IPS-20b (cell line): ENCODE data around the gene TMEM237.

Source experiments
- H3K27ac ChIP-seq: one replicate; pipeline ENCODE4 v1.5.1; 2013; ENCODE audit warnings: low read length
- H3K27me3 ChIP-seq: 2 replicates; pipeline ENCODE4 v1.6.1; 2013; ENCODE audit warnings: mild to moderate bottlenecking, low read length, inconsistent platforms; ENCODE audit not compliant: insufficient read depth
- H3K36me3 ChIP-seq: 2 replicates; pipeline ENCODE4 v1.6.1; 2013; ENCODE audit warnings: low read depth, mild to moderate bottlenecking, inconsistent platforms, low read length, moderate library complexity; ENCODE audit not compliant: insufficient read depth
- H3K4me1 ChIP-seq: 2 replicates; pipeline ENCODE4 v1.6.1; 2013; ENCODE audit warnings: mild to moderate bottlenecking, control low read depth, inconsistent platforms, low read length, moderate library complexity; ENCODE audit not compliant: insufficient read depth
- H3K4me3 ChIP-seq: 2 replicates; pipeline ENCODE4 v1.5.1; 2013; ENCODE audit warnings: mild to moderate bottlenecking, low read length, inconsistent platforms
- H3K9ac ChIP-seq: 2 replicates; pipeline ENCODE4 v1.6.1; 2013; ENCODE audit warnings: low read depth, mild to moderate bottlenecking, inconsistent platforms, low read length, moderate library complexity
- H3K9me3 ChIP-seq: 2 replicates; pipeline ENCODE4 v1.6.1; 2013; ENCODE audit warnings: mild to moderate bottlenecking, low read depth, low read length, inconsistent platforms; ENCODE audit not compliant: insufficient read depth

The TMEM237 gene

GRCh38 chr2:201639205-201639604 is 4.1 kb downstream of the TMEM237 start:
- Histone ChIP-seq H3K9ac (no peak overlapping the region), H3K27ac (no peak overlapping the region), H3K9me3 (no peaks in the 10 kb centered on the region), H3K27me3 (0 out of 2 replicates have a peak, but pooled peaks cover 4% of the 10 kb centered on the region), H3K4me3 (no peak overlapping the region), H3K4me1 (peaks cover 8% of the 10 kb centered on the region), H3K36me3 (peaks cover 49% of the 10 kb centered on the region)

GRCh38 chr2:201638326-201638725 is 5.0 kb downstream of the TMEM237 start:
- Histone ChIP-seq H3K9me3 (no peaks in the 10 kb centered on the region), H3K36me3 (peaks cover 57% of the 10 kb centered on the region), H3K27me3 (no peaks in the 10 kb centered on the region), H3K9ac (no peak overlapping the region), H3K27ac (no peak overlapping the region), H3K4me3 (no peak overlapping the region), H3K4me1 (no peaks in the 10 kb centered on the region)

GRCh38 chr2:201633661-201634249 is 9.5 kb downstream of the TMEM237 start:
- H3K9ac ChIP-seq = no peak overlapping the region
- peaks cover 97% of the 10 kb centered on the region for H3K36me3 ChIP-seq
- no peak overlapping the region for H3K27ac ChIP-seq
- no peaks in the 10 kb centered on the region for H3K27me3 ChIP-seq
- no peaks in the 10 kb centered on the region for H3K4me1 ChIP-seq
- no peaks in the 10 kb centered on the region for H3K9me3 ChIP-seq
- H3K4me3 ChIP-seq = no peak overlapping the region

- Histone ChIP-seq H3K4me1 (no peaks in the 10 kb centered on the region), H3K36me3 (peaks cover 99% of the 10 kb centered on the region), H3K4me3 (no peak overlapping the region), H3K9ac (no peak overlapping the region), H3K9me3 (no peaks in the 10 kb centered on the region), H3K27me3 (no peaks in the 10 kb centered on the region), H3K27ac (no peak overlapping the region)
Measured at GRCh38 chr2:201631041-201631440, 12.3 kb downstream of the TMEM237 start.

- Histone ChIP-seq H3K9me3 (no peaks in the 10 kb centered on the region), H3K4me1 (no peaks in the 10 kb centered on the region), H3K27ac (no peak overlapping the region), H3K27me3 (no peaks in the 10 kb centered on the region), H3K9ac (no peak overlapping the region), H3K36me3 (peaks cover 99% of the 10 kb centered on the region), H3K4me3 (no peak overlapping the region)
Measured at GRCh38 chr2:201630577-201630976, 12.7 kb downstream of the TMEM237 start.

- Histone ChIP-seq H3K9ac (no peak overlapping the region), H3K27me3 (no peaks in the 10 kb centered on the region), H3K4me3 (no peak overlapping the region), H3K27ac (no peak overlapping the region), H3K36me3 (peaks cover 95% of the 10 kb centered on the region), H3K9me3 (no peaks in the 10 kb centered on the region), H3K4me1 (no peaks in the 10 kb centered on the region)
Measured at GRCh38 chr2:201628545-201628944, 14.8 kb downstream of the TMEM237 start.

GRCh38 chr2:201622306-201622970 is 20.9 kb downstream of the TMEM237 start:
- H3K27ac ChIP-seq = no peak overlapping the region
- peaks cover 51% of the 10 kb centered on the region for H3K36me3 ChIP-seq
- no peak overlapping the region for H3K4me3 ChIP-seq
- H3K9me3 ChIP-seq = no peaks in the 10 kb centered on the region
- no peaks in the 10 kb centered on the region for H3K4me1 ChIP-seq
- H3K27me3 ChIP-seq = no peaks in the 10 kb centered on the region
- H3K9ac ChIP-seq = no peak overlapping the region

GRCh38 chr2:201621293-201621999 is 21.9 kb downstream of the TMEM237 start:
- H3K36me3 ChIP-seq = peaks cover 41% of the 10 kb centered on the region
- H3K27me3 ChIP-seq = no peaks in the 10 kb centered on the region
- H3K27ac ChIP-seq = no peak overlapping the region
- no peak overlapping the region for H3K9ac ChIP-seq
- H3K4me3 ChIP-seq = no peak overlapping the region
- no peaks in the 10 kb centered on the region for H3K4me1 ChIP-seq
- H3K9me3 ChIP-seq = no peaks in the 10 kb centered on the region

- Histone ChIP-seq H3K4me1 (no peaks in the 10 kb centered on the region), H3K9me3 (no peaks in the 10 kb centered on the region), H3K36me3 (peaks cover 22% of the 10 kb centered on the region)
Measured at GRCh38 chr2:201618744-201619662, 24.3 kb downstream of the TMEM237 start.

GRCh38 chr2:201608021-201608420 is 35.3 kb downstream of the TMEM237 start:
- H3K9me3 ChIP-seq = peaks cover 12% of the 10 kb centered on the region
- H3K36me3 ChIP-seq = no peaks in the 10 kb centered on the region
- no peak overlapping the region for H3K27ac ChIP-seq
- no peaks in the 10 kb centered on the region for H3K27me3 ChIP-seq
- H3K9ac ChIP-seq = no peak overlapping the region
- H3K4me1 ChIP-seq = no peaks in the 10 kb centered on the region
- H3K4me3 ChIP-seq = no peak overlapping the region

More at GRCh38 chr2:201618744-201619662, 24.3 kb downstream of the TMEM237 start:
- no peaks in the 10 kb centered on the region for H3K27me3 ChIP-seq
- no peak overlapping the region for H3K4me3 ChIP-seq
- no peak overlapping the region for H3K27ac ChIP-seq
- no peak overlapping the region for H3K9ac ChIP-seq

GRCh38 chr2:201607568-201607967 is 35.7 kb downstream of the TMEM237 start:
- Histone ChIP-seq H3K4me3 (no peak overlapping the region), H3K9me3 (peaks cover 9% of the 10 kb centered on the region), H3K9ac (no peak overlapping the region), H3K36me3 (no peaks in the 10 kb centered on the region), H3K27ac (no peak overlapping the region), H3K4me1 (no peaks in the 10 kb centered on the region), H3K27me3 (no peaks in the 10 kb centered on the region)
